ENCODE data around the gene PIM3. TPM values are rescaled to one million over a fixed set of nuclear protein-coding genes. Genes with fewer than 3 reads are reported as not detected.

Gene PIM3
- total RNA-seq, 6 experiments from 2014 or later = 14.8 to 18.8 (median 17.4) TPM

- no peak for DNase-seq
Measured at GRCh38 chr22:49915610-49916009, 45.0 kb upstream of the PIM3 start.

DNA sequence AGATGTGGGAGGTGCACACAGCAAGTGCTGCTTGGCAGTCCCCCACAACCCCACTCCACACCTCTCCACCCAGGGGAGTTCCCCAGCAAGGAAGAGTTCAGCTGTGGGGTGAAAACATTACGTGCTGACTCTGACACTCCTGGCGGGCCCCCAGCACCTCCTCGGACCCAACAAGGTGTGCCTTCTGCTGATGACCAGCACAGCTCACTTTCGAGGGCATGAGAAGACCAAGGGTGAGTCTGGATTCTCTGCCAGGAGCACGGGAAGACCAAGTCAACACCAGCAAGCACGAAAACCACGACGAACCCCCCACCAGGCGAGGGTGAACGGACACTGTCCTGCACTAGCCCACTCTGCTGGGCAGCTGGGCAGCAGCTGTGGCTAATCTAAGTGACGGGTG is 43.7 kb upstream of the PIM3 start:
- DNase-seq = no peak
- no peak overlapping the region for H3K27ac Mint-ChIP-seq
- H3K27me3 Mint-ChIP-seq (ENCODE audit: insufficient read depth) = no peaks in the 10 kb centered on the region; the same call in none of the 2 replicates
- H3K36me3 Mint-ChIP-seq (ENCODE audit: low read depth) = peaks cover 5% of the 10 kb centered on the region; the same call in 1 of the 2 replicates
- TF ChIP-seq CTCF (IDR thresholded peaks at IDR 0.05) = no peak
- peaks cover 10% of the 10 kb centered on the region; the same call in 1 of the 2 replicates for H3K4me1 Mint-ChIP-seq (ENCODE audit: low read depth)
- peak overlapping the region; percentile 93 for H3K4me3 Mint-ChIP-seq
- H3K9me3 Mint-ChIP-seq = no peaks in the 10 kb centered on the region

More at GRCh38 chr22:49915610-49916009, 45.0 kb upstream of the PIM3 start:
- Mint-ChIP-seq H3K27me3 (ENCODE audit: insufficient read depth) (no peaks in the 10 kb centered on the region; the same call in none of the 2 replicates), H3K9me3 (no peaks in the 10 kb centered on the region), H3K4me1 (ENCODE audit: low read depth) (peaks cover 10% of the 10 kb centered on the region; the same call in 1 of the 2 replicates), H3K27ac (no peak overlapping the region), H3K36me3 (ENCODE audit: low read depth) (peaks cover 5% of the 10 kb centered on the region; the same call in 1 of the 2 replicates), H3K4me3 (no peak overlapping the region)
- no peak for TF ChIP-seq CTCF (IDR thresholded peaks at IDR 0.05)

DNA sequence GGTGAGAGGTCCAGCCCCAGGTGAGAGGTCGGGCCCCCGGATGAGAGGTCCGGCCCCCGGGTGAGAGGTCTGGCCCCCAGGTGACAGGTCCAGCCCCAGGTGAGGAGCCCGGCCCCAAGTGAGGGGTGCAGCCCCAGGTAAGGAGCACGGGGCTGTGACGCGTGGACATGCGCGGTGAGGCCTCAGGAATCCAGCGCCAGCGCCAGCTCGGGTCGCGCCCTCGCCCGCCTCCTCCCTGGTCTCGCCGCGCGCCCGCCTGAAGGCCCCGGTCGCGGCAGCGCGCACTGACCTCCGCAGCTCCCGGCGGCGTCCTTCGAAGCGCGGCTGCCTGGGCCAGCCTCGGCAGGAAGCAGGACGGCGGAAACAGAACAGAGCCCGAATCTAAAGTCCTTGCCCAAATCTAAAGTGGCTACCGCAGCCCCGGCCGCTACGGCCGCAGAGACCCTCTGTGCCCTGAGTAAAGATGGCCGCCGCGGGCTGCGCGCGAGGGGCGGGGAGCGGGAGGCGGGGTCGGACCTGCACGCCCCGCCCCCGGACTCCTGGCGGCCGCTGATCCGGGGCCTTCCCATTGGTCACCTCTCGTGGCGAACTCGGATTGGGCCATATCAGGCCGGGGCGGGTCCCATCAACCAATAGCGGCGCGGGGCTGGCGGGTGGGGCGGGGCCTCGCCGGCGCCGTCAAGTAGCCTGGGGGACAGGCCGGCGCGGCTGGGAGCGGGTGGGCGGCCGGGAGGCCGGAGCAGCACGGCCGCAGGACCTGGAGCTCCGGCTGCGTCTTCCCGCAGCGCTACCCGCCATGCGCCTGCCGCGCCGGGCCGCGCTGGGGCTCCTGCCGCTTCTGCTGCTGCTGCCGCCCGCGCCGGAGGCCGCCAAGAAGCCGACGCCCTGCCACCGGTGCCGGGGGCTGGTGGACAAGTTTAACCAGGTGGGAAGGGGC is 42.3 kb upstream of the PIM3 start, which contains the start of the genes ALG12 and CRELD2:
Gene ALG12, minus strand, starts transcription at position 465 of the 937 bp plus-strand sequence. CDS start 4,673 bp downstream, outside the sequence.
Gene CRELD2, plus strand, starts transcription at position 661 of the 937 bp plus-strand sequence. Its CDS starts 136 bp downstream, at position 797.
- Mint-ChIP-seq H3K4me1 (ENCODE audit: low read depth) (peaks cover 10% of the 10 kb centered on the region; the same call in 1 of the 2 replicates), H3K36me3 (ENCODE audit: low read depth) (no peaks in the 10 kb centered on the region), H3K4me3 (peak within 1 kb of the TSS; percentile 93), H3K27ac (peak within 1 kb of the TSS; percentile 83), H3K27me3 (ENCODE audit: insufficient read depth) (peaks cover under 1% of the 10 kb centered on the region; the same call in 1 of the 2 replicates), H3K9me3 (no peaks in the 10 kb centered on the region)
- DNase-seq = peak; percentile 95
- no peak for TF ChIP-seq CTCF (IDR thresholded peaks at IDR 0.05)

DNA sequence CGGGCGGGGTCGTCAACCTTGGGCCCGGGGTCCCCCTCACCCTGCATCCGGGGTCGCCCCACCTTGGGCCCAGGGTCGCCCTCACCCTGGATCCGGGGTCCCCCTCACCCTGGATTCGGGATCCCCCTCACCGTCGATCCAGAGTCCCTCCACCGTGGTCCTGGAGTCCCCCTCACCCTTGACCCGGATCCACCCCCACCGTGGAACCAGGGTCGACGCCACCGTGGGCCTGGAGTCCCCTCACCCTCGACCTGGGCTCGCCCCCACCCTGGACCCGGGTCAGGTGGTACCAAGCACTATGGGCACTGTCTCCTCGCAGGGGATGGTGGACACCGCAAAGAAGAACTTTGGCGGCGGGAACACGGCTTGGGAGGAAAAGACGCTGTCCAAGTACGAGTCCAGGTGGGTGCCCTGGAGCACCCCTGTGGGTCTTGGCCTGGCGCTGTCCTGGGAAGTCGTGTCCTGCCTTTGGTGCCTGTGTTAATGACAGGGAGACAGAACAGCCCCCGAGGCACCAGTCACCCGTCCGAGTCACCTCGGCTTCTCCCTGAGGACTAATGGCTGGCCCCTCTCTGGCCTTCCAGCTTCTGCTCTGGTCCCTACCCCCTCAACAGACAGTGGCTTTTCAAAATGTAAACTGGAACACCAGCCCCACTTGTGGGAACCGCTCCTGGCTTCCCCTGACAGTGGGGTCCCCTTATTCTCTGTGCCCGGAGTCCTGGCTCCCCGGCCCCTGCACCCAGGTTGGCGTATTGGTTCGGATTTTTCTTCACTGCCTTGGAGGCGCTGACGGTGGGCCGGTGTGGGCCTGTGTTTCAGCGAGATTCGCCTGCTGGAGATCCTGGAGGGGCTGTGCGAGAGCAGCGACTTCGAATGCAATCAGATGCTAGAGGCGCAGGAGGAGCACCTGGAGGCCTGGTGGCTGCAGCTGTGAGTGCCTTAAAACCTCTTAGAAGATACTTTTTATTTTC is 41.4 kb upstream of the PIM3 start:
- TF ChIP-seq CTCF (IDR thresholded peaks at IDR 0.05) = no peak
- no peak for DNase-seq
- Mint-ChIP-seq H3K4me1 (ENCODE audit: low read depth) (peaks cover 10% of the 10 kb centered on the region; the same call in 1 of the 2 replicates), H3K9me3 (no peaks in the 10 kb centered on the region), H3K4me3 (peak overlapping the region; percentile 81), H3K27ac (no peak overlapping the region), H3K36me3 (ENCODE audit: low read depth) (no peaks in the 10 kb centered on the region), H3K27me3 (ENCODE audit: insufficient read depth) (peaks cover 2% of the 10 kb centered on the region; the same call in 1 of the 2 replicates)

GRCh38 chr22:49920859-49921258 is 39.7 kb upstream of the PIM3 start:
- peaks cover 5% of the 10 kb centered on the region; the same call in 1 of the 2 replicates for H3K36me3 Mint-ChIP-seq (ENCODE audit: low read depth)
- no peak for TF ChIP-seq CTCF (IDR thresholded peaks at IDR 0.05)
- H3K27me3 Mint-ChIP-seq (ENCODE audit: insufficient read depth) = peaks cover 2% of the 10 kb centered on the region; the same call in 1 of the 2 replicates
- DNase-seq = no peak
- no peaks in the 10 kb centered on the region for H3K9me3 Mint-ChIP-seq
- H3K4me1 Mint-ChIP-seq (ENCODE audit: low read depth) = peaks cover 10% of the 10 kb centered on the region; the same call in 1 of the 2 replicates
- H3K4me3 Mint-ChIP-seq = no peak overlapping the region
- H3K27ac Mint-ChIP-seq = no peak overlapping the region

Data from HFFc6 (cell line).